Uterus (tissue), 4 donors: ENCODE measurements around the gene GMPPA. TPM values are rescaled to one million over a fixed set of nuclear protein-coding genes. Genes with fewer than 3 reads are reported as not detected.

Experiments used
- DNase-seq, 2 donors: peaks; one replicate each; pipeline ENCODE4 v3.0.0-alpha.2; 2019 to 2020
- H3K27ac ChIP-seq, 2 donors: fragments of 200-600 bp; sonication (generic); 1 replicate in 1 of 2; 2 replicates in 1 of 2; pipeline ENCODE4 v1.5.1; 2016 to 2018
- H3K27me3 ChIP-seq, 2 donors: fragments of 200-600 bp; sonication (generic); one replicate each; pipeline ENCODE4 v1.5.1; 2018 to 2019; ENCODE audit warnings: control low read depth in 1 of 2
- H3K36me3 ChIP-seq, 2 donors: fragments of 200-600 bp; sonication (generic); one replicate each; pipeline ENCODE4 v1.5.1; 2019; ENCODE audit warnings: control low read depth in 1 of 2
- H3K4me1 ChIP-seq, 2 donors: fragments of 200-600 bp; sonication (generic); one replicate each; pipeline ENCODE4 v1.5.1; 2018 to 2019; ENCODE audit warnings: control low read depth in 1 of 2
- H3K4me3 ChIP-seq, 2 donors: fragments of 200-600 bp; sonication (generic); 1 replicate in 1 of 2; 2 replicates in 1 of 2; pipeline ENCODE4 v1.5.1; 2018 to 2019; ENCODE audit warnings: mild to moderate bottlenecking in 1 of 2
- H3K9me3 ChIP-seq, 2 donors: fragments of 200-600 bp; sonication (generic); one replicate each; pipeline ENCODE4 v1.5.1; 2019; ENCODE audit warnings: control low read depth in 1 of 2
- CTCF ChIP-seq, 4 experiments: fragments of 200-600 bp in 2 of 4; fragments of 450-650 bp in 2 of 4; sonication (generic) in 2 of 4; IDR thresholded peaks; one replicate each; pipeline ENCODE4 v1.5.1; 2016 to 2019; ENCODE audit warnings: antibody characterized with exemption in 4 of 4, mild to moderate bottlenecking in 2 of 4, moderate library complexity in 1 of 4
- POLR2A ChIP-seq, 2 donors: fragments of 450-650 bp; IDR thresholded peaks; one replicate each; pipeline ENCODE4 v1.6.1; 2016; ENCODE audit warnings: antibody characterized with exemption in 2 of 2, mild to moderate bottlenecking in 1 of 2, moderate library complexity in 1 of 2
- intact Hi-C: fragments of 100-400 bp; cut with DNase I; formaldehyde crosslinking; loops from one replicate; pipeline ENCODE4 v1.15.1; 2023; ENCODE audit warnings: low total_unique reads
- total RNA-seq, 4 donors: library from RNA; depleted of rRNA in 3 of 4; stranded (reverse); fragments of >200 nt in 3 of 4; gene quantifications; one replicate each; pipeline versions ENCODE4 v1.1.0 to v1.2.4, GENCODE V29; 2014 to 2023
- donor health status: DM: yes; HTN: yes; CAD: no.

GMPPA gene
- total RNA-seq, 4 donors from 2014 or later: 14.1 to 39.5 (median 27.6) TPM

- intact Hi-C loops: no loop called here
- H3K27me3 ChIP-seq: no peaks in the 10 kb centered on the region
Observed at GRCh38 chr2:219515874-219516629, 17.4 kb downstream of the GMPPA start.

GRCh38 chr2:219516888-219517287 is 18.2 kb downstream of the GMPPA start:
- no peaks in the 10 kb centered on the region for H3K27me3 ChIP-seq
- intact Hi-C loops: no loop called here

More at GRCh38 chr2:219515874-219516629, 17.4 kb downstream of the GMPPA start:
- TF ChIP-seq POLR2A (IDR thresholded peaks at IDR 0.05) (no peak), CTCF (IDR thresholded peaks at IDR 0.05) (no peak)
- H3K4me3 ChIP-seq: no peak overlapping the region
- H3K36me3 ChIP-seq: no peaks in the 10 kb centered on the region
- no peak for DNase-seq
- H3K9me3 ChIP-seq: no peaks in the 10 kb centered on the region
- no peak overlapping the region for H3K27ac ChIP-seq
- H3K4me1 ChIP-seq: no peaks in the 10 kb centered on the region

GRCh38 chr2:219517954-219518778 is 19.5 kb downstream of the GMPPA start:
- H3K27me3 ChIP-seq: no peaks in the 10 kb centered on the region

More at GRCh38 chr2:219516888-219517287, 18.2 kb downstream of the GMPPA start:
- H3K4me3 ChIP-seq: no peak overlapping the region
- peaks cover 5 to 6% of the 10 kb centered on the region in 2 donors for H3K4me1 ChIP-seq
- no peaks in the 10 kb centered on the region for H3K9me3 ChIP-seq
- H3K36me3 ChIP-seq: no peaks in the 10 kb centered on the region
- H3K27ac ChIP-seq: no peak overlapping the region
- no peak for DNase-seq
- TF ChIP-seq POLR2A (IDR thresholded peaks at IDR 0.05) (no peak), CTCF (IDR thresholded peaks at IDR 0.05) (no peak)

GRCh38 chr2:219519526-219519916 is 20.8 kb downstream of the GMPPA start:
- H3K36me3 ChIP-seq: no peaks in the 10 kb centered on the region
- no peak for DNase-seq
- no peak overlapping the region for H3K27ac ChIP-seq
- no peaks in the 10 kb centered on the region for H3K27me3 ChIP-seq
- no peaks in the 10 kb centered on the region for H3K9me3 ChIP-seq
- intact Hi-C loops: no loop called here
- TF ChIP-seq CTCF (IDR thresholded peaks at IDR 0.05) (no peak), POLR2A (IDR thresholded peaks at IDR 0.05) (no peak)
- H3K4me1 ChIP-seq: peaks cover 7 to 13% of the 10 kb centered on the region in 2 donors
- H3K4me3 ChIP-seq: no peak overlapping the region

More at GRCh38 chr2:219517954-219518778, 19.5 kb downstream of the GMPPA start:
- Histone ChIP-seq H3K36me3 (no peaks in the 10 kb centered on the region), H3K4me1 (peaks cover 7 to 13% of the 10 kb centered on the region in 2 donors), H3K27ac (no peak overlapping the region), H3K9me3 (no peaks in the 10 kb centered on the region), H3K4me3 (no peak overlapping the region)
- intact Hi-C loops: no loop called here
- DNase-seq: no peak
- TF ChIP-seq CTCF (IDR thresholded peaks at IDR 0.05): no peak
- TF ChIP-seq POLR2A (IDR thresholded peaks at IDR 0.05): no peak

- Histone ChIP-seq H3K4me3 (no peak overlapping the region), H3K27me3 (no peaks in the 10 kb centered on the region), H3K4me1 (peaks cover 7 to 13% of the 10 kb centered on the region in 2 donors), H3K36me3 (no peaks in the 10 kb centered on the region), H3K27ac (peak overlapping the region; percentile 89 to 94), H3K9me3 (no peaks in the 10 kb centered on the region)
- TF ChIP-seq POLR2A (IDR thresholded peaks at IDR 0.05) (no peak), CTCF (IDR thresholded peaks at IDR 0.05) (no peak)
- intact Hi-C loops: no loop called here
- DNase-seq: no peak
Observed at GRCh38 chr2:219520079-219520478, 21.4 kb downstream of the GMPPA start.
